Left lung (tissue), 10 donors: ENCODE data around the gene CDIP1. TPM values are rescaled to one million over a fixed set of nuclear protein-coding genes. Genes with fewer than 3 reads are reported as not detected.

Source experiments
- ATAC-seq: fragments of 200-7000 bp; cut with Tn5 transposase; one replicate; pipeline ENCODE4 v1.9.1; 2020; ENCODE audit warnings: moderate library complexity
- DNase-seq, 4 donors: peaks; one replicate each; pipeline ENCODE4 v3.0.0-alpha.2; 2013 to 2020
- H3K27ac ChIP-seq, 2 donors: fragments of 200-600 bp; sonication (generic) in 1 of 2; one replicate each; pipeline versions ENCODE4 v1.5.0 to v1.8.0; 2020 to 2021
- H3K27me3 ChIP-seq, 2 donors: fragments of 200-600 bp; sonication (generic) in 1 of 2; one replicate each; pipeline versions ENCODE4 v1.5.0 to v1.8.0; 2020 to 2021
- H3K36me3 ChIP-seq, 2 donors: fragments of 200-600 bp; sonication (generic) in 1 of 2; one replicate each; pipeline versions ENCODE4 v1.5.0 to v1.8.0; 2020 to 2021
- H3K4me1 ChIP-seq, 2 donors: fragments of 200-600 bp; one replicate each; pipeline ENCODE4 v1.8.0; 2021
- H3K4me3 ChIP-seq, 2 donors: fragments of 200-600 bp; sonication (generic) in 1 of 2; one replicate each; pipeline versions ENCODE4 v1.5.0 to v1.8.0; 2020 to 2021; ENCODE audit warnings: mild to moderate bottlenecking in 1 of 2
- H3K9me3 ChIP-seq, 2 donors: fragments of 200-600 bp; sonication (generic) in 1 of 2; one replicate each; pipeline versions ENCODE4 v1.5.0 to v1.8.0; 2020 to 2021
- CTCF ChIP-seq, 2 donors: fragments of 200-600 bp; sonication (generic) in 1 of 2; IDR thresholded peaks; one replicate each; pipeline versions ENCODE4 v1.5.0 to v1.8.0; 2021; ENCODE audit warnings: antibody characterized with exemption in 2 of 2
- intact Hi-C, 2 donors: fragments of 100-400 bp; cut with DNase I; formaldehyde crosslinking; loops; one replicate each; pipeline versions ENCODE4 v1.11.2 to v1.14.2; 2022
- polyA plus RNA-seq, 6 donors: library from polyadenylated mRNA; unstranded; fragments of 120-200 nt; gene quantifications; one replicate each; pipeline ENCODE4 v1.2.1, GENCODE V29; 2013; ENCODE audit not compliant: insufficient read length in 6 of 6
- total RNA-seq, 2 donors: library from RNA; stranded (reverse); fragmentation: NEBNext Ultra II Directional; extraction: Animal tissue kit (Norgen Biotek cat#: 25700); gene quantifications; one replicate each; pipeline ENCODE4 v1.2.1, GENCODE V29; 2021
- donor health status: DM: no; HTN: yes; CAD: no.
- donor health status: DM: no; HTN: no; CAD: no.

CDIP1 gene
- total and polyA plus RNA-seq, 8 donors: 18.1 to 27.0 (median 22.6) TPM

GRCh38 chr16:4477966-4478365, 60.6 kb downstream of the CDIP1 start:
- ATAC-seq (no peak), DNase-seq (no peak)
- peak overlapping the region in 1 of 2 donors; percentile 86 for H3K4me3 ChIP-seq
- H3K27ac ChIP-seq: peak overlapping the region in 1 of 2 donors; percentile 26
- H3K27me3 ChIP-seq: no peaks in the 10 kb centered on the region
- H3K9me3 ChIP-seq: no peaks in the 10 kb centered on the region
- no peak for TF ChIP-seq CTCF (IDR thresholded peaks at IDR 0.05)
- peaks cover 5 to 62% of the 10 kb centered on the region in 2 donors for H3K4me1 ChIP-seq
- H3K36me3 ChIP-seq: no peaks in the 10 kb centered on the region
- intact Hi-C loops: no loop called here

GRCh38 chr16:4475880-4476788, 62.4 kb downstream of the CDIP1 start, which contains the start of gene HMOX2:
Gene HMOX2, plus strand, starts transcription at chr16:4476398. Its CDS starts 29,127 bp downstream, at chr16:4505525.
- no peaks in the 10 kb centered on the region for H3K36me3 ChIP-seq
- H3K27ac ChIP-seq: peak within 1 kb of the TSS; percentile 87 to 88
- intact Hi-C loops: no loop called here
- H3K4me3 ChIP-seq: peak within 1 kb of the TSS; percentile 86 to 99
- TF ChIP-seq CTCF (IDR thresholded peaks at IDR 0.05): peak; percentile 19 to 30
- H3K27me3 ChIP-seq: no peaks in the 10 kb centered on the region
- peak; percentile 85 to 98 (median 94) for DNase-seq
- H3K4me1 ChIP-seq: peaks cover 5 to 53% of the 10 kb centered on the region in 2 donors
- peak; percentile 95 for ATAC-seq
- H3K9me3 ChIP-seq: no peaks in the 10 kb centered on the region

GRCh38 chr16:4474192-4474961, 64.2 kb downstream of the CDIP1 start, which contains the start of gene NMRAL1:
Gene NMRAL1, minus strand, starts transcription at chr16:4474625. Its CDS starts 493 bp downstream, at chr16:4474132.
- DNase-seq: peak; percentile 86 to 95 (median 92)
- ATAC-seq: peak; percentile 65
- no peak for TF ChIP-seq CTCF (IDR thresholded peaks at IDR 0.05)
- H3K9me3 ChIP-seq: no peaks in the 10 kb centered on the region
- H3K4me1 ChIP-seq: peaks cover 5 to 51% of the 10 kb centered on the region in 2 donors
- H3K4me3 ChIP-seq: peak within 1 kb of the TSS; percentile 61 to 67
- H3K27ac ChIP-seq: peak within 1 kb of the TSS; percentile 2 to 77
- H3K27me3 ChIP-seq: no peaks in the 10 kb centered on the region
- intact Hi-C loops: no loop called here
- peaks cover 0 to 8% of the 10 kb centered on the region in 2 donors for H3K36me3 ChIP-seq

- Histone ChIP-seq H3K9me3 (no peaks in the 10 kb centered on the region), H3K27ac (no peak overlapping the region), H3K4me3 (no peak overlapping the region), H3K36me3 (peaks cover 0 to 21% of the 10 kb centered on the region in 2 donors), H3K27me3 (no peaks in the 10 kb centered on the region), H3K4me1 (peaks cover 5 to 36% of the 10 kb centered on the region in 2 donors)
- DNase-seq (no peak), ATAC-seq (no peak)
- intact Hi-C loops: no loop called here
- no peak for TF ChIP-seq CTCF (IDR thresholded peaks at IDR 0.05)
Observed at GRCh38 chr16:4472880-4473279, 65.7 kb downstream of the CDIP1 start.
